CD4-positive, alpha-beta T cell (primary cell): ENCODE data around the gene KIAA1614. TPM values are rescaled to one million over a fixed set of nuclear protein-coding genes. Genes with fewer than 3 reads are reported as not detected.

Experiments
- ATAC-seq: fragments of 200-7000 bp; cut with Tn5 transposase; one replicate; pipeline ENCODE4 v1.10.0; 2022; ENCODE audit warnings: mild to moderate bottlenecking; ENCODE audit not compliant: poor library complexity
- CTCF ChIA-PET: fragments of 350-600 bp; sonication (Branson Sonifier 250); formaldehyde crosslinking; loops from one replicate; lab custom pipeline; 2021; ENCODE audit warnings: antibody characterized with exemption, inconsistent platforms; lab: Charles Lee
- POLR2A ChIA-PET: fragments of 350-600 bp; sonication (Branson Sonifier 250); formaldehyde crosslinking; loops from one replicate; lab custom pipeline; 2021; ENCODE audit warnings: antibody characterized with exemption, inconsistent platforms; lab: Charles Lee
- DNase-seq, 14 experiments: peaks; one replicate each; pipeline ENCODE4 v3.0.0-alpha.2; 2013 to 2020; ENCODE audit warnings: mixed read lengths in 2 of 14
- H3K27ac ChIP-seq, 2 donors: one replicate each; pipeline versions ENCODE4 v1.5.1 to v1.7.0; 2013; ENCODE audit warnings: low read length in 2 of 2, low read depth in 1 of 2, mild to moderate bottlenecking in 1 of 2
- H3K27me3 ChIP-seq, 2 experiments: 1 replicate in 1 of 2; 2 replicates in 1 of 2; pipeline versions ENCODE4 v1.6.1 to v1.7.0; 2013; ENCODE audit warnings: low read length in 2 of 2, control low read depth in 1 of 2, mild to moderate bottlenecking in 1 of 2, moderate library complexity in 1 of 2; ENCODE audit not compliant: insufficient read depth in 2 of 2, control insufficient read depth in 1 of 2
- H3K36me3 ChIP-seq: one replicate; pipeline ENCODE4 v1.6.1; 2013; ENCODE audit warnings: low read length, control low read depth; ENCODE audit not compliant: insufficient read depth
- H3K4me1 ChIP-seq: one replicate; pipeline ENCODE4 v1.6.1; 2013; ENCODE audit warnings: low read length, control low read depth; ENCODE audit not compliant: insufficient read depth
- H3K4me3 ChIP-seq: one replicate; pipeline ENCODE4 v1.5.1; 2013; ENCODE audit warnings: mild to moderate bottlenecking, low read length, moderate library complexity
- H3K9me3 ChIP-seq, 2 experiments: 1 replicate in 1 of 2; 2 replicates in 1 of 2; pipeline versions ENCODE4 v1.6.1 to v1.7.0; 2013; ENCODE audit warnings: low read length in 2 of 2, mild to moderate bottlenecking in 2 of 2, control low read depth in 1 of 2, moderate library complexity in 1 of 2; ENCODE audit not compliant: control insufficient read depth in 1 of 2, insufficient read depth in 1 of 2
- H3K27ac Mint-ChIP-seq: one replicate; pipeline ENCODE4 v1.8.0; 2020; ENCODE audit warnings: mixed read lengths
- H3K27me3 Mint-ChIP-seq: one replicate; pipeline ENCODE4 v1.8.0; 2021; ENCODE audit warnings: mixed read lengths
- H3K36me3 Mint-ChIP-seq: one replicate; pipeline ENCODE4 v1.8.0; 2021; ENCODE audit warnings: low read depth, mixed read lengths
- H3K4me1 Mint-ChIP-seq: one replicate; pipeline ENCODE4 v1.8.0; 2021; ENCODE audit warnings: low read depth, mixed read lengths
- H3K4me3 Mint-ChIP-seq: one replicate; pipeline ENCODE4 v1.8.0; 2020; ENCODE audit warnings: mild to moderate bottlenecking, mixed read lengths
- H3K9me3 Mint-ChIP-seq: one replicate; pipeline ENCODE4 v1.8.0; 2020; ENCODE audit warnings: mixed read lengths
- CTCF ChIP-seq: fragments of 200-600 bp; IDR thresholded peaks from one replicate; pipeline ENCODE4 v1.8.0; 2022; ENCODE audit warnings: antibody characterized with exemption, mild to moderate bottlenecking
- intact Hi-C, 2 experiments: fragments of 100-400 bp; cut with DNase I in 1 of 2; cut with micrococcal nuclease in 1 of 2; formaldehyde crosslinking; loops; one replicate each; pipeline versions ENCODE4 v1.15.1 to v1.9.0; 2023 to 2025; cut with DNase I, micrococcal nuclease
- total RNA-seq, 174 experiments: library from RNA in 2 of 174; stranded (reverse) in 2 of 174; gene quantifications; one replicate each; pipeline ENCODE4 v1.2.3 and lab custom pipeline; 2021 to 2026

KIAA1614 gene
- total RNA-seq, 2 experiments from 2014 or later: 0.14 to 0.20 TPM

DNA sequence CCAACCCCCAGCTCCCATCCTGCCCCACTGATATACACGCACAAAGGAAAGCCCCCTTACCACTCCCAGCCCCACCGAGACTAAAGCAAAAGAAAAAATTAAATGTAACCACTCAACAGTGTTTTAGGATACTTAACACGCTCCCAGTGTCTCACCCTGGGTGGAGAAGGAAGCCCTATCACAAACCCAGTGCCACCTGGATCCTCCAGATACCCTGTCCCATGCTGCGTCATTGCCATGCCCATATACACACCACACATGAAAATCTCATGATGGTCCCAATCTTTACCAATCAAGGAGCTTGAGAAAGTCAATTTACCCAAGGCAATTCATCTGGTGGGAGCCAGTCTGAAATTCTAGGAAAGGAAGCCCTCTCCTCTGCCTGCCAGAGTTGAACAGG, 11.2 kb downstream of the KIAA1614 start:
- Mint-ChIP-seq H3K9me3 (no peaks in the 10 kb centered on the region), H3K4me1 (no peaks in the 10 kb centered on the region), H3K4me3 (no peak overlapping the region), H3K27me3 (peaks cover 4% of the 10 kb centered on the region), H3K36me3 (no peaks in the 10 kb centered on the region), H3K27ac (no peak overlapping the region)
- Histone ChIP-seq H3K36me3 (no peaks in the 10 kb centered on the region), H3K4me1 (no peaks in the 10 kb centered on the region), H3K4me3 (no peak overlapping the region), H3K9me3 (peaks cover 0 to 4% of the 10 kb centered on the region in 2 experiments), H3K27me3 (peaks cover 0 to 2% of the 10 kb centered on the region in 2 experiments), H3K27ac (no peak overlapping the region)
- DNase-seq (no peak), ATAC-seq (no peak)
- TF ChIP-seq CTCF: no peak
- ChIA-PET POLR2A (no interaction called here), CTCF (no interaction called here)
- intact Hi-C loops: no loop called here

- Histone ChIP-seq H3K27ac (no peak overlapping the region), H3K36me3 (no peaks in the 10 kb centered on the region), H3K9me3 (peaks cover 0 to 3% of the 10 kb centered on the region in 2 experiments), H3K4me1 (no peaks in the 10 kb centered on the region), H3K27me3 (peaks cover 0 to 2% of the 10 kb centered on the region in 2 experiments), H3K4me3 (no peak overlapping the region)
- TF ChIP-seq CTCF: no peak
- intact Hi-C loops: no loop called here
- Mint-ChIP-seq H3K27me3 (peaks cover 4% of the 10 kb centered on the region), H3K4me3 (no peak overlapping the region), H3K27ac (no peak overlapping the region), H3K4me1 (no peaks in the 10 kb centered on the region), H3K36me3 (no peaks in the 10 kb centered on the region), H3K9me3 (no peaks in the 10 kb centered on the region)
- DNase-seq: no peak
- ChIA-PET POLR2A (no interaction called here), CTCF (no interaction called here)
- ATAC-seq: no peak
Measured at GRCh38 chr1:180924939-180925338, 12.2 kb downstream of the KIAA1614 start.

DNA sequence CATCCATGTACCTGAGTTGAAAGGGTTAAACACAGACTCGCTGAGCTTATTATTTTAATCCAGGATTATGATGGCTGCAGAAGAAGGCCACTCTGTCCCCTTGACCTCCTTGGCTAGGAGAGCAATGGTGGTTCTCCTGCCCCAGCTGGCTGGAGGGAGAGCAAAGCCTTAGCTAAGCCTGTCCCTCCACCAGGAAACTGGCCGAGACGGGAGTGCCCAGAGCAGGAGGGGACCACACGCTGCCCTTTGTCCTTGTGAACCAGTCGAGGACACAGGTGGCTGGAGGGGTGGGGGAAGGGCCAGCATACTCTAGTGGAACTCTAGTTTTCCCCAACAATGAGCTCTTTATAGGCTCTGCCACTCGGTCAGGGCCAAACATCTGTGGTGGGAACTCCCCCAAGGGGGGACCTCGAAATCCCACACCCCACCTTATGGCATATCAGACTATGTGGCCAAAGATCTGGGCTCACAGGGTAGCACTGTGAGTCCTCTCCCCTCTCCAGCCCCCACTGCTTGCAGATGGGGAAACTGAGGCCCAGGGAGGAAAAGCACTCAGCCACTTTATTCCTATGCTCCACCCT, 12.9 kb downstream of the KIAA1614 start:
- TF ChIP-seq CTCF: no peak
- Mint-ChIP-seq H3K27ac (no peak overlapping the region), H3K27me3 (peaks cover 4% of the 10 kb centered on the region), H3K4me1 (no peaks in the 10 kb centered on the region), H3K9me3 (no peaks in the 10 kb centered on the region), H3K4me3 (no peak overlapping the region), H3K36me3 (no peaks in the 10 kb centered on the region)
- Histone ChIP-seq H3K27ac (no peak overlapping the region), H3K4me3 (no peak overlapping the region), H3K4me1 (no peaks in the 10 kb centered on the region), H3K27me3 (peaks cover 0 to 2% of the 10 kb centered on the region in 2 experiments), H3K36me3 (no peaks in the 10 kb centered on the region), H3K9me3 (no peaks in the 10 kb centered on the region)
- CTCF ChIA-PET: no interaction called here
- DNase-seq (no peak), ATAC-seq (no peak)
- POLR2A ChIA-PET: no interaction called here
- intact Hi-C loops: no loop called here
